Gastroesophageal sphincter (tissue), 4 donors: ENCODE measurements around the gene METRNL. TPM values are rescaled to one million over a fixed set of nuclear protein-coding genes. Genes with fewer than 3 reads are reported as not detected.

Source experiments
- ATAC-seq: fragments of 150-250 bp; one replicate; pipeline ENCODE4 v1.9.1; 2016; ENCODE audit warnings: mild to moderate bottlenecking, moderate library complexity
- H3K27ac ChIP-seq, 4 donors: fragments of 200-600 bp; sonication (generic) in 3 of 4; 1 replicate in 3 of 4; 2 replicates in 1 of 4; pipeline ENCODE4 v1.5.1; 2016 to 2019
- H3K27me3 ChIP-seq: fragments of 200-600 bp; sonication (generic); one replicate; pipeline ENCODE4 v1.5.1; 2019
- H3K36me3 ChIP-seq, 2 donors: fragments of 200-600 bp; sonication (generic); one replicate each; pipeline ENCODE4 v1.5.1; 2019; ENCODE audit warnings: control low read depth in 1 of 2
- H3K4me1 ChIP-seq, 3 donors: fragments of 200-600 bp; sonication (generic); 1 replicate in 2 of 3; 2 replicates in 1 of 3; pipeline ENCODE4 v1.5.1; 2016 to 2019; ENCODE audit warnings: control low read depth in 2 of 3
- H3K4me3 ChIP-seq, 2 donors: fragments of 200-600 bp; sonication (generic); one replicate each; pipeline ENCODE4 v1.5.1; 2019; ENCODE audit warnings: mild to moderate bottlenecking in 1 of 2, moderate library complexity in 1 of 2
- H3K9me3 ChIP-seq, 3 donors: fragments of 200-600 bp; sonication (generic); one replicate each; pipeline ENCODE4 v1.5.1; 2017 to 2019; ENCODE audit warnings: control low read depth in 2 of 3
- EP300 ChIP-seq: sonication (generic); formaldehyde crosslinking; IDR thresholded peaks from one replicate; pipeline ENCODE4 v1.6.1; 2017; ENCODE audit warnings: antibody characterized with exemption, mild to moderate bottlenecking
- POLR2A ChIP-seq, 2 donors: fragments of 450-650 bp; IDR thresholded peaks; one replicate each; pipeline ENCODE4 v1.6.1; 2017; ENCODE audit warnings: antibody characterized with exemption in 2 of 2, mild to moderate bottlenecking in 2 of 2, moderate library complexity in 1 of 2
- POLR2AphosphoS5 ChIP-seq: sonication (generic); formaldehyde crosslinking; IDR thresholded peaks from one replicate; pipeline ENCODE4 v1.6.1; 2017; ENCODE audit warnings: antibody characterized with exemption
- WGBS, 2 donors: methylation state at CpG; one replicate each; pipeline ENCODE4 v1.1.5; 2018; ENCODE audit warnings: low coverage in 1 of 2; 5-methylcytosine and 5-hydroxymethylcytosine counted together
- total RNA-seq, 4 donors: library from RNA; depleted of rRNA; stranded (reverse); fragments of >200 nt; gene quantifications; one replicate each; pipeline ENCODE4 v1.1.0, GENCODE V29; 2016
- TF ChIP-seq, protein P1 (sequence below), 4 experiments: fragments of 200-600 bp in 2 of 4; fragments of 450-650 bp in 2 of 4; sonication (generic) in 1 of 4; IDR thresholded peaks; one replicate each; pipeline ENCODE4 v1.5.1; 2017 to 2019; ENCODE audit warnings: antibody characterized with exemption in 4 of 4, mild to moderate bottlenecking in 2 of 4, moderate library complexity in 2 of 4

METRNL gene
- total RNA-seq, 4 donors from 2014 or later = 41.1 to 82.6 (median 66.3) TPM

GRCh38 chr17:83056583-83057396, 22.6 kb upstream of the METRNL start:
- H3K27ac ChIP-seq = no peak overlapping the region
- WGBS, 2 donors = 88% methylated on average over 6 of the region's 30 CpGs; no CpG with 5 or more reads in 1 of the 2 donors
- ATAC-seq = no peak
- H3K9me3 ChIP-seq = no peaks in the 10 kb centered on the region
- peaks cover 0 to 33% (median 9%) of the 10 kb centered on the region in 3 donors for H3K4me1 ChIP-seq
- TF ChIP-seq POLR2A (IDR thresholded peaks at IDR 0.05) = no peak
- no peak for TF ChIP-seq EP300
- no peaks in the 10 kb centered on the region for H3K27me3 ChIP-seq
- no peaks in the 10 kb centered on the region for H3K36me3 ChIP-seq
- no peak overlapping the region for H3K4me3 ChIP-seq

GRCh38 chr17:83057397-83057761, 22.0 kb upstream of the METRNL start:
- no peak overlapping the region for H3K4me3 ChIP-seq
- no CpG with 5 or more reads among the region's 14 CpGs for WGBS, 2 donors
- H3K4me1 ChIP-seq = peaks cover 0 to 28% (median 4%) of the 10 kb centered on the region in 3 donors
- no peak for TF ChIP-seq POLR2AphosphoS5
- TF ChIP-seq, protein P1, sequence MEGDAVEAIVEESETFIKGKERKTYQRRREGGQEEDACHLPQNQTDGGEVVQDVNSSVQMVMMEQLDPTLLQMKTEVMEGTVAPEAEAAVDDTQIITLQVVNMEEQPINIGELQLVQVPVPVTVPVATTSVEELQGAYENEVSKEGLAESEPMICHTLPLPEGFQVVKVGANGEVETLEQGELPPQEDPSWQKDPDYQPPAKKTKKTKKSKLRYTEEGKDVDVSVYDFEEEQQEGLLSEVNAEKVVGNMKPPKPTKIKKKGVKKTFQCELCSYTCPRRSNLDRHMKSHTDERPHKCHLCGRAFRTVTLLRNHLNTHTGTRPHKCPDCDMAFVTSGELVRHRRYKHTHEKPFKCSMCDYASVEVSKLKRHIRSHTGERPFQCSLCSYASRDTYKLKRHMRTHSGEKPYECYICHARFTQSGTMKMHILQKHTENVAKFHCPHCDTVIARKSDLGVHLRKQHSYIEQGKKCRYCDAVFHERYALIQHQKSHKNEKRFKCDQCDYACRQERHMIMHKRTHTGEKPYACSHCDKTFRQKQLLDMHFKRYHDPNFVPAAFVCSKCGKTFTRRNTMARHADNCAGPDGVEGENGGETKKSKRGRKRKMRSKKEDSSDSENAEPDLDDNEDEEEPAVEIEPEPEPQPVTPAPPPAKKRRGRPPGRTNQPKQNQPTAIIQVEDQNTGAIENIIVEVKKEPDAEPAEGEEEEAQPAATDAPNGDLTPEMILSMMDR (IDR thresholded peaks at IDR 0.05) = no peak
- TF ChIP-seq EP300 = no peak
- TF ChIP-seq POLR2A (IDR thresholded peaks at IDR 0.05) = no peak
- H3K27ac ChIP-seq = no peak overlapping the region
- H3K9me3 ChIP-seq = no peaks in the 10 kb centered on the region
- no peaks in the 10 kb centered on the region for H3K27me3 ChIP-seq
- H3K36me3 ChIP-seq = no peaks in the 10 kb centered on the region
- ATAC-seq = no peak

DNA sequence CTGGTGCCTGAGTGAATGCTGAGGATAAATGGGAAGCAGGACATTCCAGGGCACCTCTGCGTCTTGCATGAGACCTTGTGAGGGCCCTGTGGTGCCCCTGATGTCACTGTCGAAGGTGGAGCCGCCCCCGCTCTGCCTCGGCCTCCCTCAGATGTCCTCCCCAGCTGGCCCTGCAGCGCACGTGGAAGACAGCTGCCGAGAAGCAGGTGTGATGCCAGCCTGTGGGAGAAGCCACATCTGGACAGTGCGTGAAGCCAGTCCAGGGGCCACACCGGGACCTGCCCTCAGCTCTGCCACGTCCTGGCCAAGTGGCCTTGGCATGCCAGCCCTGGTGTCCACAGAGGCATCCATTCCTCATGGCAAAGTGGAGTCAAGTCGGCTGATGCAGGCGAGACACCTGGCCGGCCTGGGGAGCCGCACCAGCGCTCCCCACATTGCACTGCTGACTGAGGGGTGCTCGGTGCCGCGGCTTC, 21.6 kb upstream of the METRNL start:
- WGBS, 2 donors = 78% methylated on average over 5 of the region's 19 CpGs; no CpG with 5 or more reads in 1 of the 2 donors
- TF ChIP-seq EP300 (no peak), POLR2A (IDR thresholded peaks at IDR 0.05) (no peak)
- H3K9me3 ChIP-seq = no peaks in the 10 kb centered on the region
- H3K27ac ChIP-seq = no peak overlapping the region
- ATAC-seq = no peak
- peaks cover 0 to 25% (median 4%) of the 10 kb centered on the region in 3 donors for H3K4me1 ChIP-seq
- H3K36me3 ChIP-seq = no peaks in the 10 kb centered on the region
- no peaks in the 10 kb centered on the region for H3K27me3 ChIP-seq
- no peak overlapping the region for H3K4me3 ChIP-seq

- TF ChIP-seq POLR2AphosphoS5 = no peak
- TF ChIP-seq, protein P1 (IDR thresholded peaks at IDR 0.05) = no peak
- no peak for TF ChIP-seq EP300
- no peak for TF ChIP-seq POLR2A (IDR thresholded peaks at IDR 0.05)
- ATAC-seq = no peak
- no peak overlapping the region for H3K4me3 ChIP-seq
- no peaks in the 10 kb centered on the region for H3K9me3 ChIP-seq
- 83 to 86% methylated on average over 1 to 7 of the region's 20 CpGs for WGBS, 2 donors
- no peaks in the 10 kb centered on the region for H3K27me3 ChIP-seq
- H3K27ac ChIP-seq = no peak overlapping the region
- H3K36me3 ChIP-seq = no peaks in the 10 kb centered on the region
- peaks cover 0 to 20% (median 4%) of the 10 kb centered on the region in 3 donors for H3K4me1 ChIP-seq
These were observed 21.1 kb upstream of the METRNL start for GRCh38 chr17:83058266-83058798.

GRCh38 chr17:83061586-83061985, 17.8 kb upstream of the METRNL start:
- WGBS, 2 donors = 89% methylated on average over 4 of the region's 8 CpGs; no CpG with 5 or more reads in 1 of the 2 donors
- ATAC-seq = no peak
- no peaks in the 10 kb centered on the region for H3K27me3 ChIP-seq
- H3K4me1 ChIP-seq = peaks cover 0 to 3% (median 0%) of the 10 kb centered on the region in 3 donors
- no peaks in the 10 kb centered on the region for H3K9me3 ChIP-seq
- H3K4me3 ChIP-seq = no peak overlapping the region
- H3K36me3 ChIP-seq = no peaks in the 10 kb centered on the region
- H3K27ac ChIP-seq = no peak overlapping the region
- TF ChIP-seq EP300 = no peak
- TF ChIP-seq, protein P1 (IDR thresholded peaks at IDR 0.05) = no peak
- no peak for TF ChIP-seq POLR2AphosphoS5
- no peak for TF ChIP-seq POLR2A (IDR thresholded peaks at IDR 0.05)
